ENCODE measurements around the gene HDAC1. TPM values are rescaled to one million over a fixed set of nuclear protein-coding genes. Genes with fewer than 3 reads are reported as not detected.

HDAC1 gene
- total and polyA plus RNA-seq, 2 of the 13 experiments (the other 11 are each of a cell fraction or from before 2014, with no cell fraction given), result 93.5 to 189 TPM

GRCh38 chr1:32255072-32256071, 36.5 kb upstream of the HDAC1 start:
- Histone ChIP-seq H3K9me3 (ENCODE audit: low read length) (no peaks in the 10 kb centered on the region), H2AFZ (ENCODE audit: low read length) (no peak overlapping the region), H3K36me3 (replicated peaks in 1 of 2; ENCODE audit: control insufficient read depth in 1 of 2, insufficient read depth in 2 of 2, low read length in 2 of 2) (no peaks in the 10 kb centered on the region), H4K20me1 (ENCODE audit: insufficient read depth, low read length) (no peaks in the 10 kb centered on the region), H3K27ac (ENCODE audit: extremely low read length, insufficient read depth, low read length) (no peak overlapping the region), H3K79me2 (ENCODE audit: insufficient read depth, low read length) (no peaks in the 10 kb centered on the region), H3K4me3 (replicated peaks in 1 of 3; ENCODE audit: insufficient read depth in 1 of 3, low read depth in 2 of 3, low read length in 3 of 3) (peak overlapping the region in 1 of 3 experiments; percentile 35; a peak in 1 of 6 replicates), H3K9ac (ENCODE audit: insufficient read depth, low read depth, low read length) (no peak overlapping the region), H3K4me1 (ENCODE audit: insufficient read depth, low read length) (peaks cover 75% of the 10 kb centered on the region), H3K27me3 (ENCODE audit: control insufficient read depth in 1 of 2, insufficient read depth in 2 of 2, low read length in 2 of 2) (no peaks in the 10 kb centered on the region), H3K4me2 (ENCODE audit: low read depth, low read length) (peak overlapping the region; percentile 65)
- in situ Hi-C loops (cut with HindIII; ENCODE audit: extremely low pct_ligation_motif_present, low pct_unique_long_range_greater_than_20kb), result no loop called here
- POLR2A ChIA-PET, result interaction anchor here (0.6 to 2.2 kb wide), 17 partner anchors 10 to 139 kb away, joined by 3 to 17 read pairs (median 4); partner anchors contain the start of genes BSDC1, HDAC1 and MARCKSL1
- BruUV-seq (replicated peaks), result no TSS peak
- FAIRE-seq (no peak), DNase-seq (ENCODE audit: low spot score) (peak; percentile 75), ATAC-seq (peak; percentile 33; the same call in 2 of the 3 replicates)
- WGBS (ENCODE audit: low lambda C conversion rate), result 20% methylated on average over 10 of the region's 10 CpGs
- CTCF ChIA-PET (ENCODE audit: low intra/inter-chr PET ratio, low total read pairs), result no interaction called here
- intact Hi-C loops (cut with micrococcal nuclease; ENCODE audit: unreplicated experiment), result no loop called here
- TF ChIP-seq ZNF121 (CRISPR knock-in tag; IDR thresholded peaks at IDR 0.05) (no peak), ZNF552 (CRISPR knock-in tag; IDR thresholded peaks at IDR 0.05; ENCODE audit: borderline replicate concordance) (no peak), MYPOP (CRISPR knock-in tag; IDR thresholded peaks at IDR 0.05) (no peak), ZFY (CRISPR knock-in tag; IDR thresholded peaks at IDR 0.05) (no peak), ELF4 (CRISPR knock-in tag; IDR thresholded peaks at IDR 0.05; ENCODE audit: borderline replicate concordance) (no peak), TARDBP (CRISPR knock-in tag; IDR thresholded peaks at IDR 0.05) (no peak), KLF9 (CRISPR knock-in tag; IDR thresholded peaks at IDR 0.05; ENCODE audit: low read depth) (no peak), KLF6 (CRISPR knock-in tag; IDR thresholded peaks at IDR 0.05) (0 out of 2 replicates have a peak, but pooled peaks have one; percentile 39), FOXK2 (IDR thresholded peaks at IDR 0.05) (peak; percentile 77; the same call in 1 of the 2 replicates), LRRFIP1 (CRISPR knock-in tag; conservative IDR thresholded peaks at IDR 0.05) (no peak), CREB1 (IDR thresholded peaks at IDR 0.05) (peak; percentile 33; the same call in 1 of the 2 replicates), CREB1 (CRISPR knock-in tag; IDR thresholded peaks at IDR 0.05) (peak; percentile 80), ZNF766 (CRISPR knock-in tag; IDR thresholded peaks at IDR 0.05; ENCODE audit: borderline replicate concordance) (no peak), KLF16 (CRISPR knock-in tag; IDR thresholded peaks at IDR 0.05) (peak in 1 of 2 experiments; percentile 51; a peak in 1 of 4 replicates), ELF1 (CRISPR knock-in tag; IDR thresholded peaks at IDR 0.05) (0 out of 2 replicates have a peak, but pooled peaks have one; percentile 32), ZNF446 (CRISPR knock-in tag; IDR thresholded peaks at IDR 0.05) (no peak), GABPB1 (CRISPR knock-in tag; IDR thresholded peaks at IDR 0.05) (peak; percentile 42; the same call in 1 of the 2 replicates), CEBPG (CRISPR knock-in tag; IDR thresholded peaks at IDR 0.05) (peak; percentile 66), RAD51 (IDR thresholded peaks at IDR 0.05; ENCODE audit: borderline replicate concordance) (no peak), ZBTB7B (CRISPR knock-in tag; IDR thresholded peaks at IDR 0.05) (no peak), RARA (CRISPR knock-in tag; IDR thresholded peaks at IDR 0.05) (peak; percentile 45), MYNN (CRISPR knock-in tag; IDR thresholded peaks at IDR 0.05; ENCODE audit: low read depth) (no peak), ZNF562 (CRISPR knock-in tag; IDR thresholded peaks at IDR 0.05; ENCODE audit: borderline replicate concordance) (no peak), ATAD3A (CRISPR knock-in tag; IDR thresholded peaks at IDR 0.05) (no peak)

Data from HepG2 (cell line).